Measurements from ENCODE around the gene TEFM. TPM values are rescaled to one million over a fixed set of nuclear protein-coding genes. Genes with fewer than 3 reads are reported as not detected.

Gene TEFM
- total and polyA plus RNA-seq, 5 donors from 2014 or later, result 10.0 to 21.7 (median 19.3) TPM

DNA sequence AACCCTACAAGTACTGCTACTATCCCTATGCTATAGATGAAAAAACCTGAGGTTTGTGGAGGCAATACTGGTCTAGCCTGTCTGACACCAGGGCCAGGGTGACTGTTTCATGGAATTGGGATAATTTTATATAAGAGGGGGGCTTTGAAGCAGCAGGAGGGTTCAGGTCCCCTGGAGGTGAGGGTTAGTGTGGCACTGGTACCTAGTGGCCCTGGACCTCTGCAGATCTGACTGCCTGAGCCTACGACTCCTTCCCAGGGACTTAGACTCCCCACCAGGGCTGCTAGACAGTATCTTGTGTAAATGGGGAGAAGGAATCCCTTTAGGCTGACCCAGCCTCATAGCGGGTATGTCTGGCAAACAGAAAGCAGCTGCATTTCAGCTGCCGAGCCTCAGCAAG is 22.5 kb upstream of the TEFM start:
- Mint-ChIP-seq H3K4me3 (no peak overlapping the region), H3K27ac (no peak overlapping the region)
- ATAC-seq (ENCODE audit: low read depth in 2 of 2), result no peak

DNA sequence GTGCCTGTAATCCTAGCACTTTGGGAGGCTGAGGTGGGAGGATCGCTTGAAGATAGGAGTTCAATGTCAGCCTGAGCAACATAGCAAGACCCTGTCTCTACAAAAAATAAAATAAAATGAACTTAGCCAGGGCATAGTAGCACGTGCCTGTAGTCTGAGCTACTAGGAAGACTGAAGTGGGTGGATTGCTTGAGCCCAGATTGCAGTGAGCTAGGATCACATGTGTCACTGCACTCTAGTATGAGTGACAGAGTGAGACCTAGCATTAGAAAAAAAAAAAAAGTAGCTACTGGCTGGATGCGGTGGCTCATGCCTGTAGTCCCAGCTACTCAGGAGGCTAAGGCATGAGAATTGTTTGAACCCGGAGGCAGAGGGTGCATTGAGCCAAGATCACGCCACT is 21.7 kb upstream of the TEFM start:
- H3K27ac Mint-ChIP-seq, result no peak overlapping the region
- H3K4me3 ChIP-seq (ENCODE audit: low read depth, low read length), result no peak overlapping the region
- no peak for DNase-seq
- ATAC-seq (ENCODE audit: low read depth in 2 of 2), result no peak
- no peak overlapping the region for H3K27ac ChIP-seq (ENCODE audit: insufficient read depth, low read length, poor library complexity, severe bottlenecking)
- H3K4me3 Mint-ChIP-seq, result no peak overlapping the region
- H3K4me1 ChIP-seq (ENCODE audit: control insufficient read depth, insufficient read depth, low read length, poor library complexity, severe bottlenecking), result peaks cover 3% of the 10 kb centered on the region
- H3K9me3 ChIP-seq (ENCODE audit: control insufficient read depth in 2 of 2, low read length in 2 of 2), result no peaks in the 10 kb centered on the region
- H3K27me3 ChIP-seq (ENCODE audit: control insufficient read depth, insufficient read depth, low read length), result peaks cover 4% of the 10 kb centered on the region
- H3K36me3 Mint-ChIP-seq, result no peaks in the 10 kb centered on the region
- no peaks in the 10 kb centered on the region for H3K36me3 ChIP-seq (ENCODE audit: control insufficient read depth, insufficient read depth, low read length)
- H3K9me3 Mint-ChIP-seq, result no peaks in the 10 kb centered on the region
- H3K4me1 Mint-ChIP-seq, result peaks cover 0 to 4% (median 2%) of the 10 kb centered on the region in 4 donors
- peaks cover 59% of the 10 kb centered on the region for H3K27me3 Mint-ChIP-seq

More for the DNA sequence above, 22.5 kb upstream of the TEFM start:
- H3K27me3 ChIP-seq (ENCODE audit: control insufficient read depth, insufficient read depth, low read length), result peaks cover 4% of the 10 kb centered on the region
- no peak overlapping the region for H3K27ac ChIP-seq (ENCODE audit: insufficient read depth, low read length, poor library complexity, severe bottlenecking)
- Mint-ChIP-seq H3K36me3 (no peaks in the 10 kb centered on the region), H3K27me3 (peaks cover 52% of the 10 kb centered on the region), H3K9me3 (no peaks in the 10 kb centered on the region), H3K4me1 (peaks cover 0 to 2% (median 0%) of the 10 kb centered on the region in 4 donors)
- H3K36me3 ChIP-seq (ENCODE audit: control insufficient read depth, insufficient read depth, low read length), result no peaks in the 10 kb centered on the region
- H3K4me3 ChIP-seq (ENCODE audit: low read depth, low read length), result no peak overlapping the region
- no peak for DNase-seq
- no peaks in the 10 kb centered on the region for H3K9me3 ChIP-seq (ENCODE audit: control insufficient read depth in 2 of 2, low read length in 2 of 2)
- H3K4me1 ChIP-seq (ENCODE audit: control insufficient read depth, insufficient read depth, low read length, poor library complexity, severe bottlenecking), result no peaks in the 10 kb centered on the region

GRCh38 chr17:30926516-30926915 is 20.5 kb upstream of the TEFM start:
- Histone ChIP-seq H3K27ac (ENCODE audit: insufficient read depth, low read length, poor library complexity, severe bottlenecking) (no peak overlapping the region), H3K9me3 (ENCODE audit: control insufficient read depth in 2 of 2, low read length in 2 of 2) (no peaks in the 10 kb centered on the region), H3K36me3 (ENCODE audit: control insufficient read depth, insufficient read depth, low read length) (no peaks in the 10 kb centered on the region), H3K4me1 (ENCODE audit: control insufficient read depth, insufficient read depth, low read length, poor library complexity, severe bottlenecking) (peaks cover 15% of the 10 kb centered on the region), H3K4me3 (ENCODE audit: low read depth, low read length) (no peak overlapping the region), H3K27me3 (ENCODE audit: control insufficient read depth, insufficient read depth, low read length) (peaks cover 5% of the 10 kb centered on the region)
- Mint-ChIP-seq H3K9me3 (peaks cover 0 to 1% (median 0%) of the 10 kb centered on the region in 7 donors), H3K4me1 (peaks cover 0 to 9% (median 4%) of the 10 kb centered on the region in 4 donors), H3K27ac (peak overlapping the region in 1 of 3 donors; percentile 7), H3K36me3 (no peaks in the 10 kb centered on the region), H3K27me3 (peaks cover 63% of the 10 kb centered on the region), H3K4me3 (no peak overlapping the region)
- DNase-seq (no peak), ATAC-seq (ENCODE audit: low read depth in 2 of 2) (no peak)

- H3K27me3 ChIP-seq (ENCODE audit: control insufficient read depth, insufficient read depth, low read length), result peaks cover 17% of the 10 kb centered on the region
- H3K36me3 ChIP-seq (ENCODE audit: control insufficient read depth, insufficient read depth, low read length), result no peaks in the 10 kb centered on the region
- H3K9me3 Mint-ChIP-seq, result peaks cover 0 to 4% (median 0%) of the 10 kb centered on the region in 7 donors
- ATAC-seq (ENCODE audit: low read depth in 2 of 2), result no peak
- peaks cover 0 to 17% (median 10%) of the 10 kb centered on the region in 4 donors for H3K4me1 Mint-ChIP-seq
- H3K4me3 Mint-ChIP-seq, result peak overlapping the region in 1 of 4 donors; percentile 7
- H3K27me3 Mint-ChIP-seq, result peaks cover 71% of the 10 kb centered on the region
- DNase-seq, result no peak
- no peak overlapping the region for H3K4me3 ChIP-seq (ENCODE audit: low read depth, low read length)
- H3K36me3 Mint-ChIP-seq, result peaks cover 3% of the 10 kb centered on the region
- H3K9me3 ChIP-seq (ENCODE audit: control insufficient read depth in 2 of 2, low read length in 2 of 2), result no peaks in the 10 kb centered on the region
- H3K27ac Mint-ChIP-seq, result no peak overlapping the region
- H3K4me1 ChIP-seq (ENCODE audit: control insufficient read depth, insufficient read depth, low read length, poor library complexity, severe bottlenecking), result peaks cover 15% of the 10 kb centered on the region
- H3K27ac ChIP-seq (ENCODE audit: insufficient read depth, low read length, poor library complexity, severe bottlenecking), result no peak overlapping the region
Measured at GRCh38 chr17:30924341-30924740, 18.3 kb upstream of the TEFM start.

DNA sequence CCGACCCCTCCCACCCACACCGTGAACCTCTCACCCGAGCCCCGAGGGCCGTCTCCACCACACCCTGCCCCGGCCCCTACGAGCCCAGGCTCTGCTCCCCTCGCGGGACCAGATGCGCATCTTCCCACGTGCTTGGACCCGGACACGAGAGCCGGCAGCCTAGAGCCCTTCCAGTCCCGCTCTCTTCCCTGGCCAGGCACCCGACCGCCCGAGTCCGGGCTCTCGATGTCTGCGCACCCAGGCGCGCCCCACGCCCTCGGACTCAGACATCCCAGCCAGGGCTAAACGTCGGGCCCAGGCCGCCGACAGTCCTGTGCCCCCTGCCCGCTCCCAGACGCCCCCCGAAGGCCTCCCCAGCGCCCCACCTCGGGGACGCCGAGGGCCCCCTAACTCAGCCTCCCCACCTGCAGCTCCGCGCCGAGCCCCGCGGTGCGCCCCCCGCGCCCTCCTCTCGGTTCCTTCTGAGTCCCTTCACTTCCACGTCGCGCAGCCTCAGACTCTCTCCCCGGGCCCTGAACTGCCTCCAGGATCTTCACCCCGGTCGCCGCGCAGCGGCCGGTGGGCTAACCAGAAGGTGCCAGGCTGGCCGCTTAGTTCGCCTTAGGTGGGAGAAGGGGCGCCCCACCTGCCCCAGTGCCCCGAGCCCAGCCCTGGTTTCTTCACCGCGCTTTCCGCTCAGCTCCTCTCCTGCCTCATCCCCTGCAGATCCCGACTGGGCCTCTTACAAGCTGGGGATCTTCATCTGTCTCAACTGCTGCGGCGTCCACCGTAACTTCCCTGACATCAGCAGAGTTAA is 16.4 kb upstream of the TEFM start:
- Histone ChIP-seq H3K9me3 (ENCODE audit: control insufficient read depth in 2 of 2, low read length in 2 of 2) (no peaks in the 10 kb centered on the region), H3K36me3 (ENCODE audit: control insufficient read depth, insufficient read depth, low read length) (no peaks in the 10 kb centered on the region), H3K27ac (ENCODE audit: insufficient read depth, low read length, poor library complexity, severe bottlenecking) (no peak overlapping the region), H3K4me1 (ENCODE audit: control insufficient read depth, insufficient read depth, low read length, poor library complexity, severe bottlenecking) (peaks cover 15% of the 10 kb centered on the region), H3K27me3 (ENCODE audit: control insufficient read depth, insufficient read depth, low read length) (peaks cover 17% of the 10 kb centered on the region), H3K4me3 (ENCODE audit: low read depth, low read length) (no peak overlapping the region)
- peak overlapping the region in 3 of 4 donors; percentile 8 to 87 (median 76) for H3K4me3 Mint-ChIP-seq
- H3K27me3 Mint-ChIP-seq, result peaks cover 81% of the 10 kb centered on the region
- peaks cover 3% of the 10 kb centered on the region for H3K36me3 Mint-ChIP-seq
- peaks cover 0 to 17% (median 10%) of the 10 kb centered on the region in 4 donors for H3K4me1 Mint-ChIP-seq
- H3K27ac Mint-ChIP-seq, result peak overlapping the region in 2 of 3 donors; percentile 33 to 62
- DNase-seq (no peak), ATAC-seq (ENCODE audit: low read depth in 2 of 2) (peak in 1 of 2 donors; percentile 16)
- H3K9me3 Mint-ChIP-seq, result peaks cover 0 to 4% (median 0%) of the 10 kb centered on the region in 7 donors

- peaks cover 0 to 4% (median 0%) of the 10 kb centered on the region in 7 donors for H3K9me3 Mint-ChIP-seq
- no peak for DNase-seq
- peak within 1 kb of the TSS; percentile 26 to 62 (median 33) for H3K27ac Mint-ChIP-seq
- peaks cover 3% of the 10 kb centered on the region for H3K36me3 Mint-ChIP-seq
- Histone ChIP-seq H3K4me3 (ENCODE audit: low read depth, low read length) (no peak within 1 kb of the TSS), H3K27ac (ENCODE audit: insufficient read depth, low read length, poor library complexity, severe bottlenecking) (no peak within 1 kb of the TSS), H3K27me3 (ENCODE audit: control insufficient read depth, insufficient read depth, low read length) (peaks cover 17% of the 10 kb centered on the region), H3K36me3 (ENCODE audit: control insufficient read depth, insufficient read depth, low read length) (no peaks in the 10 kb centered on the region), H3K9me3 (ENCODE audit: control insufficient read depth in 2 of 2, low read length in 2 of 2) (no peaks in the 10 kb centered on the region), H3K4me1 (ENCODE audit: control insufficient read depth, insufficient read depth, low read length, poor library complexity, severe bottlenecking) (peaks cover 15% of the 10 kb centered on the region)
- peak within 1 kb of the TSS; percentile 10 to 87 (median 46) for H3K4me3 Mint-ChIP-seq
- peaks cover 82% of the 10 kb centered on the region for H3K27me3 Mint-ChIP-seq
- peaks cover 0 to 17% (median 10%) of the 10 kb centered on the region in 4 donors for H3K4me1 Mint-ChIP-seq
- ATAC-seq (ENCODE audit: low read depth in 2 of 2), result no peak
Measured at GRCh38 chr17:30921544-30922196, 15.6 kb upstream of the TEFM start, which contains the start of gene ADAP2. Gene ADAP2 (plus strand): TSS chr17:30921945. CDS start chr17:30922015, 70 bp downstream.

GRCh38 chr17:30920683-30921543 is 14.9 kb upstream of the TEFM start:
- Mint-ChIP-seq H3K9me3 (peaks cover 0 to 4% (median 0%) of the 10 kb centered on the region in 7 donors), H3K4me3 (peak overlapping the region in 3 of 4 donors; percentile 15 to 72 (median 33)), H3K27ac (no peak overlapping the region), H3K36me3 (peaks cover 3% of the 10 kb centered on the region), H3K27me3 (peaks cover 75% of the 10 kb centered on the region), H3K4me1 (peaks cover 0 to 17% (median 10%) of the 10 kb centered on the region in 4 donors)
- Histone ChIP-seq H3K36me3 (ENCODE audit: control insufficient read depth, insufficient read depth, low read length) (no peaks in the 10 kb centered on the region), H3K4me3 (ENCODE audit: low read depth, low read length) (no peak overlapping the region), H3K9me3 (ENCODE audit: control insufficient read depth in 2 of 2, low read length in 2 of 2) (no peaks in the 10 kb centered on the region), H3K27me3 (ENCODE audit: control insufficient read depth, insufficient read depth, low read length) (peaks cover 17% of the 10 kb centered on the region), H3K4me1 (ENCODE audit: control insufficient read depth, insufficient read depth, low read length, poor library complexity, severe bottlenecking) (peaks cover 15% of the 10 kb centered on the region), H3K27ac (ENCODE audit: insufficient read depth, low read length, poor library complexity, severe bottlenecking) (no peak overlapping the region)
- no peak for DNase-seq
- ATAC-seq (ENCODE audit: low read depth in 2 of 2), result no peak
